ENCODE data around the gene OR52H1.
"Not testable (repeated sequence)": the region's sequence is repeated elsewhere in the genome, so short reads cannot be mapped to it uniquely, and the experiment has no call there.

The OR52H1 gene
- 0 to 0.13 reads per million in 2 donors for total RNA-seq

GRCh38 chr11:5548440-5548839 is at the start of gene OR52H1:
Gene OR52H1 (minus strand): TSS chr11:5548540. CDS start chr11:5545505, 3,035 bp downstream.
- no peak for DNase-seq

GRCh38 chr11:5597953-5598352 is 49.6 kb upstream of the OR52H1 start:
- no peak for DNase-seq

GRCh38 chr11:5596607-5597201 is 48.4 kb upstream of the OR52H1 start, which contains the start of gene TRIM6:
Gene TRIM6 (plus strand): TSS chr11:5596637. CDS start chr11:5596898, 261 bp downstream.
- no peak for DNase-seq

DNA sequence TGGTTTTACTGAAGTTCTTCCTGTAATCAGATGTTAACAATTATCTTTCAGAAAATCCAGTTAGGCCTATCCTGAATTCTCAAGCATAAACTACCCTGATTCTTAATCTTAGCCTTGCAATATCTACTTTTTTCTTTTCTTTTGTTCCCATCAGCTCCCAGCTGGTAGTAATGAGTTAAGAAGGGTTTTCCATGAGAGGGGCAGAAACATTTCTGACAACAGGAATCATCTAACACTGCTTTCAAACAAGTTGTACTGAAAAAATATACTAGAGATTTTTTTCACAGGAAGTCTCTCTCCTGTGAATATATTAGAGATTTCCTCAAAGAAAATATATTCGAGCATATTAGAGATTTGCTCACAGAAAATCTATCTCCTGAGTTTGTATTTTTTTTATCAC is 44.8 kb upstream of the OR52H1 start:
- DNase-seq: no peak

DNA sequence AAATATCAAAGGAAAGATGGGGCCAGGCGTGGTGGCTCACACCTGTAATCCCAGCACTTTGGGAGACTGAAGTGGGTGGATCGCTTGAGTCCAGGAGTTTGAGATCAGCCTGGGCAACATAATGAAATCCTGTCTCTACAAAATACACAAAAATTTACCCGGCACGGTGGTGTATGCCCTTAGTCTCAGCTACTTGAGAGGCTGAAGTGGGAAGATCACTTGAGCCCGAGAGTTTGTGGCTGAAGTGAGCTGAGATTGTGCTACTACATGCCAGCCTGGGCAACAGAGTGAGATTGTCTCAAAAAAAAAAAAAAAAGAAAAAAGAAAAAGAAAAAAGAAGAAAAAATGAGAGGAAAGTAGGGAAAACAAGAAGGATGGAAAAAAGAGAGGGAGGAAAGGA is 44.3 kb upstream of the OR52H1 start:
- DNase-seq: no peak

DNA sequence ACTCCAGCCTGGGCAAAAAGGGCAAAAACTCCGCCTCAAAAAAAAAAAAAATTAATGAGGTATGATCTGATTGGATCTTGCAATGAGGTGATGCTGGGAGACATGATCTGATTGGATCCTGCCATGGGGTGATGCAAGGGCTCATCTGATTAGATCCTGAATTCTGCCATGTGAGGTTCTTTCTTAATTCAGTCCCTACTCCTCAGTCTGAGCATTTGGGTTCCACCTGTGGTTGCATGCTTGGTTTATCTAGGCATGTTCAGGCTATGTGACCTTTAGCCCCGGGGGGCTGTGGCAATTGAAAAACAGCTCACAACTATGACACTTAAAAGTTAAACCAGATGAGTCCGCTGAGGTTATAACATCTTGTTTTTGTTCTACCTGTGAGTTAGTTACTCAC is 43.3 kb upstream of the OR52H1 start:
- no peak for DNase-seq

DNA sequence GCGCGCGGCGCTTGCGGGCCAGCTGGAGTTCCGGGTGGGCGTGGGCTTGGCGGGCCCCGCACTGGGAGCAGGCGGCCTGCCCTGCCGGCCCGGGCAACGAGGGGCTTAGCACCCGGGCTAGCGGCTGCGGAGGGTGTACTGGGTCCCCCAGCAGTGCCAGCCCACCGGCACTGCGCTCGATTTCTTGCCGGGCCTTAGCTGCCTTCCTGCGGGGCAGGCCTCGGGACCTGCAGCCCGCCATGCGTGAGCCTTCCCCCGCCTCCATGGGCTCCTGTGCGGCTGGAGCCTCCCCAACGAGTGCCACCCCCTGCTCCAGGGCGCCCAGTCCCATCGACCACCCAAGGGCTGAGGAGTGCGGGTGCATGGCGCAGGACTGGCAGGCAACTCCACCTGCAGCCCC is 41.6 kb upstream of the OR52H1 start:
- DNase-seq: not testable (repeated sequence)

- not testable (repeated sequence) for DNase-seq
Observed at GRCh38 chr11:5584458-5584857, 36.1 kb upstream of the OR52H1 start.

- DNase-seq: no peak
Observed at GRCh38 chr11:5581014-5581413, 32.7 kb upstream of the OR52H1 start.

GRCh38 chr11:5580577-5580976 is 32.2 kb upstream of the OR52H1 start, which contains the start of gene OR52B6:
Gene OR52B6 (plus strand): TSS chr11:5580877. CDS start chr11:5580877, 0 bp downstream.
- no peak for DNase-seq

DNA sequence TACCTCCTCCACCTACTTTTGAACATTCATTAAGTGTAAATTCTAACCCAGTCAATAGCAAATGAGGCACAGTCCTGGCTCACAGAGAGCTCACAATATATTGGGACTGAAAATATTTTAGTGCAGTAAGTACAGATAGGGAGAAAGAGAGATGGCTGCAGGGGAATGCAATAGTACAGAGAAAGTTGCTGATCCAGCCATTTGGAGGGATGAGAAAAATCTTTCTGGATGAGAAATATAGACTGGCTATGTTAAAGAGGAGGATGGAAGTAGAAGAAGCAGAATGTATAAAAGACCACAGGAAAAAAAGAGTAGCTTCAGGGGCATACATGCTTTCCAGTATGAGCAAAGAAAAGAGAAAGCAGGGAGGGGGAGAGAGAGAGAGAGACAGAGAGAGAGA is 28.8 kb upstream of the OR52H1 start:
- DNase-seq: no peak

DNA sequence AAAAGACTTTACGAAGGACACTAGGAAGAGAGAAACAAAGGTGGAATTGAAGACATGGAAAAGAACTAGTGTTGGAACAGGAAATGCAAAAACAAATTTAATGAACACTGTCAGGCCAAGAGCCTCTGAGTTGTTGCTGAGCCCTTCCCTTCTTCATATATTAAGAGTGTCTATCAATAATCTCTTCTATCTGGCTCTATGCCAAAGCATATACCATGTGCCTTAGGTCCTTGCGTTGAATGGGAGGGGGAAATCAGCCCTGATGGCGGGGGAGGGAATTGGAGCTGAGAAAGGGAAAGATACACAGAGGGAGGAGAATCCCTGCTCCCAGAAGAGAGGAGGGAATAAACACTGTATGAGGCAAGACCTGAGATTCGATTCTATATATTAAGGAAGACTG is 26.8 kb upstream of the OR52H1 start:
- no peak for DNase-seq

GRCh38 chr11:5574654-5575053 is 26.3 kb upstream of the OR52H1 start:
- no peak for DNase-seq

DNA sequence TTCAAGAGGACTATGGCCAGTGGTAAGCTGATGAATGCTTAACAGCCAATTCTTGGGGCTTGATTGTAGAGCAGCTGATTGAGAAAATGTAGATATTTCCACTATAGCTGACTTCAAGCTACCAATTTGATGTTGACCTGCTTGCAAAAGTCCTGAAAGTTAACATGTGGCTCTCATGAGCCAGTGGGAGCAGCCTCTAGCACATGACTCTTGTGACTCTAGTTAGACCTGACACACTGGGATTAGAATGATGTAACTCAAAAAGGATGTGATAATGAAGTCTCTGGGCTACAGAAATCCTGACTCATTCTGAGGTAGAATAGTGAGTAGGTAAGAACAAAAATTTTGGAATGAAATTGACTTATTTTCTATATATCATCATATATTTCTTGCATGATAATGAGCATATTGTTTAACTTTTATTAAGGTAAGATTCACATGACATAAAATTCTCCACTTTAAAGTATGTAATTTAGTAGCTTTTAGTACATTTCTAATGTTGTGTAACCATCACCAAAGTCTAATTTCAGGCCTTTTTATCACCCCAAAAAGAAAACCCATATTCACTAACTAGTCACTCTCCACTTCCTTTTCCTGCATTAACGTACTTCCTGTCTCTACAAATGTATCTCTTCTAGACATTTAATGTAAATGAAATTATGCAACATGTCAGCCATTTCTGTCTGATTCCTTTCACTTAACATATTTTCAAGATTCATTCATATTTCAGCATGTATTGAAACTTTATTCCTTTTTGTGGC is 16.1 kb upstream of the OR52H1 start:
- DNase-seq: no peak

GRCh38 chr11:5557751-5558150 is 9.4 kb upstream of the OR52H1 start:
- no peak for DNase-seq

GRCh38 chr11:5556596-5557188 is 8.4 kb upstream of the OR52H1 start:
- no peak for DNase-seq

DNA sequence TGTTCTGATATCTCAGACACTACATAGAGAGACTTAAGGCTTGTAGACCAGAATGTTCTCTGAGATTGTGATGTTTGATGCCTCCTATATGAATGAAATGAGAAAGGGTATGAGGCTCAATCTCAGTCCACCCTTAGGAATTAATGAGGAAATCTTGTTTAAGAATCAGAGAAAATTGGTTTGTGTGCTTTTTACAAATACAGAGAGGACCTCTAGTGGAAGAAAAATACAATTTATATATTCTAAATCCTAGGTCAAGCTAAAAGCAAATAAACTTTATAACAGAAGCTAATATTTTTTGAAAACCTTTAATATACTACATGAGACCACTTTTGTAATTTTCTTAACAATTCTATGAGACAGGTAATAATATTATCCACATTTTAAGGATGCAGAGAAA is 5.0 kb upstream of the OR52H1 start:
- DNase-seq: no peak

DNA sequence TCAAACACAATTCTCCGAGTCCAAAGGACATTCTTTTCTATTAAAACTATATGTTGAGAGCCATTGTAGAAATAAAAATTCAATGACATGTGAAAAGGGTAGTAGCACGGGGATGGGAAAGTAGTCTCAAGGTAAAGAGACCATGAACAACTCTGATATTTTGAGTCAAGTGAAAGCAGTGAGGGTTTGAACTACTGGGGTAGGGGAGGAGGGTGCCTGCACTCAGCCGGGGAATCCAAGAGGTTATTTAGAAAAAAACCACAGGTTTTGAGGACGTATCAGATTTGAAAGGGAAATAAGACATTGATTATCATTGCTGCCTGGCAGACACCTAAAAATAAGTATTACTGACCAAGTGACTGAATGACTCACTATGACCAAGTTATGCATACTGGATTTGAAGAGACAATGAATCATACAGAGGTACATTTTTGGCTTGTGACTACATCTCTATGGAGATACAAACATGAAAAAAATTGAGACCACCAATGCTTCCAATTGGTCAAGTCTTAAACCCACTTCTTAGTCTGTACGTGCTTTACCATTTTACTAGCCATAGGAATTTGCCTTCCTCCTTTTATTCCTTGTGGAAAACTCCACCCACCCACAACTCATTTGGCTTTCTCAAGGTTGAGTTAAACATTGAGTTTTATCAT is 2.2 kb upstream of the OR52H1 start:
- DNase-seq: no peak

GRCh38 chr11:5547982-5548381 is 358 bp downstream of the OR52H1 start:
- no peak for DNase-seq

GRCh38 chr11:5546457-5546856 is 1.9 kb downstream of the OR52H1 start:
- no peak for DNase-seq

DNA sequence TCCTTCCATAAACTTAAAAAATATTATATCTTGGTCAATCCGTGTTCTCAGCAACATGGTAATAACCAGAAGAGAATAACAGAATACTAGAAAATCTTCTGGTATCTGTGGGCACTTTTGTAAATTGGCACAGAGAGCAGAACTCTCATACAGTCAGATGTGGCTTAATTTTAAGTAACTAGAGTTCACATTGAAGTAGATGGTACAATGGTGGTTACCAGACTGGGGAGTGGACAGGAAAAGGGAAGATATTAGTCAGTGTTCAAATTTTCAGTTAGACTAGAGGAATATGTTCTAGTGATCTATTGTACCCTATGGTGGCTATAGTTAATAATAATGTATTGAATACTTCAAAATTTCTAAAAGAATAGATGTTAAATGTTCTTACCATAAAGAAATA is 6.9 kb downstream of the OR52H1 start:
- DNase-seq: no peak

- no peak for DNase-seq
Observed at GRCh38 chr11:5536482-5536881, 11.9 kb downstream of the OR52H1 start.

GRCh38 chr11:5534046-5534445 is 14.3 kb downstream of the OR52H1 start:
- DNase-seq: no peak

Data from T-helper 2 cell (primary cell).